Lung (tissue), 12 donors: ENCODE measurements around the gene SDK2. TPM values are rescaled to one million over a fixed set of nuclear protein-coding genes. Genes with fewer than 3 reads are reported as not detected.

Experiments
- ATAC-seq: fragments of 200-7000 bp; cut with Tn5 transposase; one replicate; pipeline ENCODE4 v1.9.1; 2020; ENCODE audit warnings: moderate number of reproducible peaks; ENCODE audit not compliant: insufficient read depth, low FRiP score
- DNase-seq, 3 donors: peaks; one replicate each; pipeline ENCODE4 v3.0.0-alpha.2; 2013 to 2017
- H3K27ac ChIP-seq, 2 donors: one replicate each; pipeline ENCODE4 v1.5.1; 2013; ENCODE audit warnings: mild to moderate bottlenecking in 2 of 2, moderate library complexity in 2 of 2, control low read depth in 1 of 2, inconsistent platforms in 1 of 2, low read depth in 1 of 2, low read length in 1 of 2
- H3K27me3 ChIP-seq, 3 donors: one replicate each; pipeline ENCODE4 v1.5.1; 2013; ENCODE audit warnings: low read length in 2 of 3; ENCODE audit not compliant: control insufficient read depth in 3 of 3, insufficient read depth in 3 of 3
- H3K36me3 ChIP-seq, 4 donors: one replicate each; pipeline ENCODE4 v1.5.1; 2013; ENCODE audit warnings: low read length in 4 of 4, mild to moderate bottlenecking in 1 of 4, moderate library complexity in 1 of 4; ENCODE audit not compliant: control insufficient read depth in 4 of 4, insufficient read depth in 4 of 4
- H3K4me1 ChIP-seq, 5 donors: one replicate each; pipeline ENCODE4 v1.5.1; 2013; ENCODE audit warnings: low read length in 5 of 5, mild to moderate bottlenecking in 2 of 5, moderate library complexity in 1 of 5; ENCODE audit not compliant: control insufficient read depth in 5 of 5, insufficient read depth in 5 of 5
- H3K4me3 ChIP-seq: one replicate; pipeline ENCODE4 v1.5.1; 2013; ENCODE audit warnings: mild to moderate bottlenecking, control low read depth, moderate library complexity
- H3K9ac ChIP-seq, 2 donors: one replicate each; pipeline ENCODE4 v1.5.1; 2013; ENCODE audit warnings: low read length in 2 of 2, control low read depth in 1 of 2; ENCODE audit not compliant: insufficient read depth in 1 of 2
- H3K9me3 ChIP-seq, 4 donors: one replicate each; pipeline ENCODE4 v1.5.1; 2013; ENCODE audit warnings: low read length in 3 of 4, mild to moderate bottlenecking in 1 of 4, moderate library complexity in 1 of 4; ENCODE audit not compliant: control insufficient read depth in 4 of 4, insufficient read depth in 3 of 4
- WGBS, 2 donors: extraction: QIAGEN DNeasy Blood & Tissue Kit; methylation state at CpG; one replicate each; pipeline ENCODE4 v1.1.7; 2013; 5-methylcytosine and 5-hydroxymethylcytosine counted together
- polyA plus RNA-seq, 2 donors: library from polyadenylated mRNA; stranded (reverse); fragments of 200-250 nt; gene quantifications; one replicate each; pipeline ENCODE4 v1.2.1, GENCODE V29; 2013
- total RNA-seq, 2 donors: library from RNA; depleted of rRNA in 1 of 2; stranded (reverse); fragments of >200 nt in 1 of 2; gene quantifications; one replicate each; pipeline ENCODE4 v1.2.1, GENCODE V29; 2014 to 2021
- TF ChIP-seq, protein P1 (sequence below): IDR thresholded peaks from 2 replicates; pipeline ENCODE4 v1.5.1; 2012; ENCODE audit warnings: mild to moderate bottlenecking; ENCODE audit errors: control extremely low read depth, extremely low read depth
- donor health status: control.
- donor health status: control.
- donor health status: Bipolar disorder and iron deficiency.
- donor health status: healthy.
- donor health status: DM: yes; HTN: yes; CAD: no.

Gene SDK2
- total and polyA plus RNA-seq, 4 donors = 0.91 to 41.7 (median 4.3) TPM

DNA sequence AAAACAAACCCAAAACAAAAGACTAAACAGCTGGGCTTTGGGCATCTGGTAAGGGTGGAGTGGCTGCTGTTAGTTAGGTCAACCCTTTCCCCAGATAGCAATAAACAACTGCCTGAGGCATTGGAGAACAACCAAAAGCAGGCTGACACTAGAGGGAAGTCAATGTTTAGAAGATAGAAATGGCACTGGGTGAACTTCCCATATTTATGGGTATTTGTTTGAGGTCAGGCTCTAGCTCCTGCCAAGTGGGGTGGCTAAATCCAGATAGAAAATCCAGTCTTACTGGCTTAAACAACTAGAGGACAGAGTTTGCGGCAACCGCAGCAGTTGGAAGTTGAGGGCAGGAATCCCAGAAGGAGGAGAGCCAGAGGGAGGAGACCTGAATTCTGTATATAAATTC, 79.4 kb downstream of the SDK2 start:
- TF ChIP-seq, protein P1, sequence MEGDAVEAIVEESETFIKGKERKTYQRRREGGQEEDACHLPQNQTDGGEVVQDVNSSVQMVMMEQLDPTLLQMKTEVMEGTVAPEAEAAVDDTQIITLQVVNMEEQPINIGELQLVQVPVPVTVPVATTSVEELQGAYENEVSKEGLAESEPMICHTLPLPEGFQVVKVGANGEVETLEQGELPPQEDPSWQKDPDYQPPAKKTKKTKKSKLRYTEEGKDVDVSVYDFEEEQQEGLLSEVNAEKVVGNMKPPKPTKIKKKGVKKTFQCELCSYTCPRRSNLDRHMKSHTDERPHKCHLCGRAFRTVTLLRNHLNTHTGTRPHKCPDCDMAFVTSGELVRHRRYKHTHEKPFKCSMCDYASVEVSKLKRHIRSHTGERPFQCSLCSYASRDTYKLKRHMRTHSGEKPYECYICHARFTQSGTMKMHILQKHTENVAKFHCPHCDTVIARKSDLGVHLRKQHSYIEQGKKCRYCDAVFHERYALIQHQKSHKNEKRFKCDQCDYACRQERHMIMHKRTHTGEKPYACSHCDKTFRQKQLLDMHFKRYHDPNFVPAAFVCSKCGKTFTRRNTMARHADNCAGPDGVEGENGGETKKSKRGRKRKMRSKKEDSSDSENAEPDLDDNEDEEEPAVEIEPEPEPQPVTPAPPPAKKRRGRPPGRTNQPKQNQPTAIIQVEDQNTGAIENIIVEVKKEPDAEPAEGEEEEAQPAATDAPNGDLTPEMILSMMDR = no peak
- Histone ChIP-seq H3K27ac (no peak overlapping the region), H3K9me3 (no peaks in the 10 kb centered on the region), H3K9ac (no peak overlapping the region), H3K4me1 (peaks cover 0 to 3% (median 0%) of the 10 kb centered on the region in 5 donors), H3K36me3 (no peaks in the 10 kb centered on the region), H3K4me3 (no peak overlapping the region), H3K27me3 (no peaks in the 10 kb centered on the region)
- 70 to 78% methylated on average over 2 of the region's 2 CpGs for WGBS, 2 donors
- ATAC-seq (no peak), DNase-seq (peak in 2 of 3 donors; percentile 67 to 74)

GRCh38 chr17:73562896-73563295, 81.3 kb downstream of the SDK2 start:
- TF ChIP-seq, protein P1 = no peak
- H3K9me3 ChIP-seq = no peaks in the 10 kb centered on the region
- no peak overlapping the region for H3K9ac ChIP-seq
- ATAC-seq = no peak
- H3K27ac ChIP-seq = no peak overlapping the region
- H3K36me3 ChIP-seq = no peaks in the 10 kb centered on the region
- peaks cover 0 to 3% (median 0%) of the 10 kb centered on the region in 5 donors for H3K4me1 ChIP-seq
- WGBS, 2 donors = 87 to 92% methylated on average over 9 of the region's 9 CpGs
- H3K4me3 ChIP-seq = no peak overlapping the region
- no peak for DNase-seq
- peaks cover 0 to 5% (median 0%) of the 10 kb centered on the region in 3 donors for H3K27me3 ChIP-seq

GRCh38 chr17:73561111-73561510, 83.1 kb downstream of the SDK2 start:
- H3K27ac ChIP-seq = no peak overlapping the region
- H3K9me3 ChIP-seq = no peaks in the 10 kb centered on the region
- peaks cover 0 to 5% (median 0%) of the 10 kb centered on the region in 3 donors for H3K27me3 ChIP-seq
- 77 to 83% methylated on average over 9 of the region's 9 CpGs for WGBS, 2 donors
- TF ChIP-seq, protein P1 = no peak
- DNase-seq = no peak
- no peak for ATAC-seq
- no peak overlapping the region for H3K9ac ChIP-seq
- H3K4me1 ChIP-seq = no peaks in the 10 kb centered on the region
- no peaks in the 10 kb centered on the region for H3K36me3 ChIP-seq
- no peak overlapping the region for H3K4me3 ChIP-seq

- no peaks in the 10 kb centered on the region for H3K9me3 ChIP-seq
- WGBS, 2 donors = 46 to 62% methylated on average over 6 of the region's 6 CpGs
These were observed 83.6 kb downstream of the SDK2 start for GRCh38 chr17:73560661-73561060.

More at GRCh38 chr17:73560661-73561060, 83.6 kb downstream of the SDK2 start:
- no peak overlapping the region for H3K4me3 ChIP-seq
- H3K4me1 ChIP-seq = no peaks in the 10 kb centered on the region
- DNase-seq = no peak
- H3K36me3 ChIP-seq = no peaks in the 10 kb centered on the region
- no peak for ATAC-seq
- H3K27ac ChIP-seq = no peak overlapping the region
- no peak overlapping the region for H3K9ac ChIP-seq
- TF ChIP-seq, protein P1 = no peak
- peaks cover 0 to 5% (median 0%) of the 10 kb centered on the region in 3 donors for H3K27me3 ChIP-seq
